Stimulated activated CD8-positive, alpha-beta memory T cell treated with anti-CD3 and anti-CD28 coated beads, Interleukin-12 subunit alpha, Interleukin-12 subunit beta, amount 100 ng/mL, for 4 hours (primary cell): ENCODE measurements around the gene CTNNA2.

ENCODE experiments used
- DNase-seq: peaks from one replicate; pipeline ENCODE4 v3.0.0-alpha.2; 2020; ENCODE audit warnings: low read depth

CTNNA2 gene

GRCh38 chr2:80489717-80490116 lies 976.9 kb downstream of the CTNNA2 start:
- DNase-seq: no peak

GRCh38 chr2:80490964-80491363 lies 978.1 kb downstream of the CTNNA2 start:
- no peak for DNase-seq

GRCh38 chr2:80496346-80496745 lies 983.5 kb downstream of the CTNNA2 start:
- no peak for DNase-seq

GRCh38 chr2:80496775-80497174 lies 983.9 kb downstream of the CTNNA2 start:
- no peak for DNase-seq

- DNase-seq: no peak
These were observed 986.2 kb downstream of the CTNNA2 start for GRCh38 chr2:80499095-80499494.

- DNase-seq: no peak
These were observed 989.2 kb downstream of the CTNNA2 start for GRCh38 chr2:80501874-80502624.

GRCh38 chr2:80506563-80506962 lies 993.7 kb downstream of the CTNNA2 start:
- no peak for DNase-seq

- DNase-seq: no peak
These were observed 997.9 kb downstream of the CTNNA2 start for GRCh38 chr2:80510716-80511115.

GRCh38 chr2:80515964-80516363 lies 1003.1 kb downstream of the CTNNA2 start:
- DNase-seq: no peak

- DNase-seq: no peak
These were observed 1004.5 kb downstream of the CTNNA2 start for GRCh38 chr2:80517316-80517715.

- DNase-seq: no peak
These were observed 1006.3 kb downstream of the CTNNA2 start for GRCh38 chr2:80519121-80519643.

GRCh38 chr2:80519699-80520291 lies 1006.9 kb downstream of the CTNNA2 start:
- DNase-seq: no peak

- DNase-seq: no peak
These were observed 1012.3 kb downstream of the CTNNA2 start for GRCh38 chr2:80525152-80525551.

- DNase-seq: no peak
These were observed 1014.3 kb downstream of the CTNNA2 start for GRCh38 chr2:80527119-80527518.

- DNase-seq: no peak
These were observed 1016.8 kb downstream of the CTNNA2 start for GRCh38 chr2:80529466-80530165.

GRCh38 chr2:80530442-80531064 lies 1017.7 kb downstream of the CTNNA2 start:
- no peak for DNase-seq

- DNase-seq: no peak
These were observed 1018.5 kb downstream of the CTNNA2 start for GRCh38 chr2:80531319-80531718.

GRCh38 chr2:80545420-80546210 lies 1032.8 kb downstream of the CTNNA2 start:
- DNase-seq: no peak

GRCh38 chr2:80546766-80547165 lies 1033.9 kb downstream of the CTNNA2 start:
- no peak for DNase-seq

GRCh38 chr2:80547344-80547743 lies 1034.5 kb downstream of the CTNNA2 start:
- DNase-seq: no peak

- no peak for DNase-seq
These were observed 1035.6 kb downstream of the CTNNA2 start for GRCh38 chr2:80548469-80548868.

- no peak for DNase-seq
These were observed 1037.0 kb downstream of the CTNNA2 start for GRCh38 chr2:80549901-80550300.
